DOHH2 (cell line): ENCODE results near the gene SCT.

Source experiments
- H3F3A ChIP-seq: fragments of 200-600 bp; sonication (generic), shearing (Covaris generic); 2 replicates; pipeline ENCODE4 v1.6.0; 2016; ENCODE audit warnings: antibody characterized with exemption, mild to moderate bottlenecking; ENCODE audit not compliant: control insufficient read depth, insufficient read depth
- H3K27ac ChIP-seq: fragments of 200-600 bp; sonication (generic); 2 replicates; pipeline ENCODE4 v1.5.1; 2014; ENCODE audit warnings: low read depth, mild to moderate bottlenecking, low read length, moderate library complexity
- H3K27me3 ChIP-seq: fragments of 200-600 bp; sonication (generic); 2 replicates; pipeline ENCODE4 v1.6.1; 2014; ENCODE audit warnings: mild to moderate bottlenecking, low read length, mixed read lengths; ENCODE audit not compliant: control insufficient read depth
- H3K36me3 ChIP-seq: fragments of 200-600 bp; sonication (generic); 2 replicates; pipeline ENCODE4 v1.6.1; 2014; ENCODE audit warnings: mild to moderate bottlenecking, low read length, moderate library complexity, mixed read lengths; ENCODE audit not compliant: control insufficient read depth
- H3K4me1 ChIP-seq: fragments of 200-600 bp; sonication (generic); 2 replicates; pipeline ENCODE4 v1.6.1; 2014; ENCODE audit warnings: mild to moderate bottlenecking, low read length, mixed read lengths; ENCODE audit not compliant: control insufficient read depth
- H3K4me2 ChIP-seq: fragments of 200-600 bp; sonication (generic); 2 replicates; pipeline ENCODE4 v1.6.0; 2014; ENCODE audit warnings: mild to moderate bottlenecking, low read length, moderate library complexity
- H3K4me3 ChIP-seq: fragments of 200-600 bp; sonication (generic); 2 replicates; pipeline ENCODE4 v1.5.1; 2014; ENCODE audit warnings: mild to moderate bottlenecking, low read length, mixed read lengths
- H3K79me2 ChIP-seq: fragments of 200-600 bp; sonication (generic); 2 replicates; pipeline ENCODE4 v1.6.1; 2014; ENCODE audit warnings: mild to moderate bottlenecking, low read length, mixed read lengths; ENCODE audit not compliant: control insufficient read depth
- H3K9me2 ChIP-seq: fragments of 200-600 bp; sonication (generic); replicated peaks from 2 replicates; pipeline ENCODE4 v1.6.1; 2014; ENCODE audit warnings: mild to moderate bottlenecking, low read length, mixed read lengths; ENCODE audit not compliant: control insufficient read depth
- H3K9me3 ChIP-seq: fragments of 200-600 bp; sonication (generic); 2 replicates; pipeline ENCODE4 v1.6.1; 2014; ENCODE audit warnings: antibody characterized with exemption, low read length, mixed read lengths; ENCODE audit not compliant: control insufficient read depth, insufficient read depth
- H4K20me1 ChIP-seq: fragments of 200-600 bp; sonication (generic); 2 replicates; pipeline ENCODE4 v1.6.0; 2014; ENCODE audit warnings: low read depth, mild to moderate bottlenecking, antibody characterized with exemption, low read length, moderate library complexity; ENCODE audit not compliant: control insufficient read depth, insufficient read depth
- CTCF ChIP-seq: fragments of 200-600 bp; sonication (generic); IDR thresholded peaks from one replicate; pipeline ENCODE4 v1.5.1; 2014; ENCODE audit warnings: antibody characterized with exemption, mild to moderate bottlenecking, low read depth, low read length; ENCODE audit not compliant: poor library complexity, severe bottlenecking
- EZH2phosphoT487 ChIP-seq: fragments of 200-600 bp; sonication (generic); IDR thresholded peaks from 2 replicates; pipeline ENCODE4 v1.6.1; 2017; ENCODE audit warnings: borderline replicate concordance, mild to moderate bottlenecking, antibody characterized with exemption, low read length, moderate library complexity, mixed read lengths

Gene SCT

GRCh38 chr11:607971-608659 lies 18.9 kb downstream of the SCT start:
- Histone ChIP-seq H3K79me2 (no peaks in the 10 kb centered on the region; the same call in 1 of the 2 replicates), H3K9me3 (no peaks in the 10 kb centered on the region), H3F3A (peaks cover 6% of the 10 kb centered on the region; the same call in 1 of the 2 replicates), H3K27me3 (no peaks in the 10 kb centered on the region), H3K36me3 (peaks cover 93% of the 10 kb centered on the region), H4K20me1 (peaks cover 5% of the 10 kb centered on the region), H3K4me2 (no peak overlapping the region), H3K9me2 (no peaks in the 10 kb centered on the region), H3K27ac (no peak overlapping the region), H3K4me1 (peaks cover 1% of the 10 kb centered on the region; the same call in 1 of the 2 replicates), H3K4me3 (no peak overlapping the region)
- TF ChIP-seq EZH2phosphoT487 (no peak), CTCF (no peak)

GRCh38 chr11:607020-607780 lies 19.8 kb downstream of the SCT start:
- Histone ChIP-seq H3K4me1 (no peaks in the 10 kb centered on the region), H3K4me2 (no peak overlapping the region), H3F3A (peaks cover 4% of the 10 kb centered on the region; the same call in 1 of the 2 replicates), H3K4me3 (no peak overlapping the region), H3K79me2 (no peaks in the 10 kb centered on the region), H3K27me3 (no peaks in the 10 kb centered on the region), H3K36me3 (peaks cover 90% of the 10 kb centered on the region), H4K20me1 (0 out of 2 replicates have a peak, but pooled peaks cover 2% of the 10 kb centered on the region), H3K9me2 (no peaks in the 10 kb centered on the region), H3K27ac (no peak overlapping the region), H3K9me3 (no peaks in the 10 kb centered on the region)
- TF ChIP-seq CTCF (no peak), EZH2phosphoT487 (no peak)

GRCh38 chr11:606245-606644 lies 20.7 kb downstream of the SCT start:
- no peak overlapping the region for H3K4me3 ChIP-seq
- H3F3A ChIP-seq, result no peaks in the 10 kb centered on the region
- no peaks in the 10 kb centered on the region for H3K79me2 ChIP-seq
- H3K27ac ChIP-seq, result no peak overlapping the region
- no peak overlapping the region for H3K4me2 ChIP-seq
- no peaks in the 10 kb centered on the region for H3K27me3 ChIP-seq
- no peaks in the 10 kb centered on the region for H3K4me1 ChIP-seq
- no peak for TF ChIP-seq CTCF
- no peak for TF ChIP-seq EZH2phosphoT487
- no peaks in the 10 kb centered on the region for H3K9me2 ChIP-seq
- H3K9me3 ChIP-seq, result no peaks in the 10 kb centered on the region
- 0 out of 2 replicates have a peak, but pooled peaks cover 2% of the 10 kb centered on the region for H4K20me1 ChIP-seq
- H3K36me3 ChIP-seq, result peaks cover 91% of the 10 kb centered on the region
